GM12878 (cell line): Measurements from ENCODE around the gene ARHGAP21. TPM values are rescaled to one million over a fixed set of nuclear protein-coding genes. Genes with fewer than 3 reads are reported as not detected.

Source experiments
- ATAC-seq: fragments of 200-7000 bp; cut with Tn5 transposase; 3 replicates; pipeline ENCODE4 v1.9.1; 2020; ENCODE audit warnings: mild to moderate bottlenecking, moderate library complexity
- BruUV-seq: library from RNA; stranded (reverse); fragments of 400-500 nt; replicated peaks from 2 replicates; lab custom pipeline; 2021; lab: Mats Ljungman, UMichigan
- CTCF ChIA-PET: fragments of 300-600 bp; sonication (Branson Sonifier 250); formaldehyde crosslinking; extraction: SDS; loops from one replicate; lab custom pipeline; 2021; ENCODE audit warnings: inconsistent platforms; lab: Yijun Ruan, JAX
- POLR2A ChIA-PET: fragments of 350-600 bp; formaldehyde crosslinking; extraction: SDS; loops from one replicate; lab custom pipeline; 2021; ENCODE audit warnings: inconsistent platforms; lab: Charles Lee
- RAD21 ChIA-PET: fragments of 300-600 bp; sonication (Branson Sonifier 250); formaldehyde crosslinking; loops from one replicate; lab custom pipeline; 2023; ENCODE audit warnings: antibody characterized with exemption; ENCODE audit not compliant: unreplicated experiment; lab: Charles Lee
- SMC1A ChIA-PET: fragments of 300-600 bp; sonication (Branson Sonifier 250); formaldehyde crosslinking; loops from one replicate; lab custom pipeline; 2023; ENCODE audit not compliant: unreplicated experiment, uncharacterized antibody; lab: Charles Lee
- DNase-seq: peaks from one replicate; pipeline ENCODE4 v3.0.0-alpha.2; 2011; ENCODE audit warnings: low read depth, low spot score
- FAIRE-seq: peaks from 3 replicates; lab custom pipeline; 2011; peaks lifted over from hg19 to GRCh38; lab: Jason Lieb, UNC
- H2AFZ ChIP-seq: 2 replicates; pipeline ENCODE4 v1.6.0; 2011; ENCODE audit warnings: low read depth, low read length, control low read depth; ENCODE audit not compliant: control insufficient read depth
- H3K27ac ChIP-seq: 2 replicates; pipeline ENCODE4 v1.5.1; 2011; ENCODE audit warnings: control low read depth; ENCODE audit not compliant: control insufficient read depth, insufficient read depth
- H3K27me3 ChIP-seq, 2 experiments: replicated peaks in 1 of 2; 2 replicates each; pipeline versions ENCODE4 v1.6.0 to v1.6.1; 2011; ENCODE audit warnings: low read length in 1 of 2; ENCODE audit not compliant: control insufficient read depth in 2 of 2, insufficient read depth in 2 of 2
- H3K36me3 ChIP-seq, 2 experiments: 2 replicates each; pipeline ENCODE4 v1.5.1; 2011; ENCODE audit warnings: low read length in 1 of 2; ENCODE audit not compliant: control insufficient read depth in 2 of 2, insufficient read depth in 2 of 2
- H3K4me1 ChIP-seq: 2 replicates; pipeline ENCODE4 v1.6.1; 2011; ENCODE audit warnings: mild to moderate bottlenecking, low read length, moderate library complexity, mixed read lengths; ENCODE audit not compliant: control insufficient read depth, insufficient read depth
- H3K4me2 ChIP-seq: 2 replicates; pipeline ENCODE4 v1.6.0; 2011; ENCODE audit warnings: control low read depth; ENCODE audit not compliant: control insufficient read depth, insufficient read depth
- H3K4me3 ChIP-seq: fragments of 200-600 bp; sonication (generic); 2 replicates; pipeline ENCODE4 v1.5.1; 2016
- H3K79me2 ChIP-seq: 2 replicates; pipeline ENCODE4 v1.6.0; 2011; ENCODE audit warnings: low read length; ENCODE audit not compliant: control insufficient read depth, insufficient read depth
- H3K9ac ChIP-seq: 2 replicates; pipeline ENCODE4 v1.8.0; 2011; ENCODE audit warnings: low read length, control low read depth, mixed read lengths; ENCODE audit not compliant: control insufficient read depth, insufficient read depth
- H3K9me3 ChIP-seq: replicated peaks from 3 replicates; pipeline ENCODE4 v1.5.1; 2011; ENCODE audit warnings: mild to moderate bottlenecking, low read length; ENCODE audit not compliant: control insufficient read depth, insufficient read depth
- H4K20me1 ChIP-seq: 2 replicates; pipeline ENCODE4 v1.6.0; 2011; ENCODE audit not compliant: control insufficient read depth, insufficient read depth
- BRCA1 ChIP-seq: IDR thresholded peaks from 2 replicates; pipeline ENCODE4 v1.6.1; 2011; ENCODE audit warnings: low read depth, low read length, improper control_type of control experiment
- CBX5 ChIP-seq: sonication (generic); IDR thresholded peaks from 2 replicates; pipeline ENCODE4 v1.6.1; 2016; ENCODE audit warnings: low read depth, moderate library complexity, mild to moderate bottlenecking, inconsistent platforms
- FOXM1 ChIP-seq: IDR thresholded peaks from 2 replicates; pipeline ENCODE4 v1.6.1; 2012; ENCODE audit warnings: low read depth, mild to moderate bottlenecking, inconsistent platforms, low read length, moderate library complexity
- JUNB ChIP-seq: IDR thresholded peaks from 2 replicates; pipeline ENCODE4 v1.6.1; 2016; ENCODE audit warnings: antibody characterized with exemption, mild to moderate bottlenecking
- KLF5 ChIP-seq: fragments of 450-650 bp; IDR thresholded peaks from 2 replicates; pipeline ENCODE4 v1.6.1; 2014; ENCODE audit warnings: mild to moderate bottlenecking; ENCODE audit not compliant: partially characterized antibody
- NFIC ChIP-seq: IDR thresholded peaks from 2 replicates; pipeline ENCODE4 v1.6.1; 2012; ENCODE audit warnings: low read depth, mild to moderate bottlenecking, inconsistent platforms, low read length, moderate library complexity
- NFYA ChIP-seq: IDR thresholded peaks from 2 replicates; pipeline ENCODE4 v1.6.1; 2011; ENCODE audit warnings: low read depth, mild to moderate bottlenecking, low read length, improper control_type of control experiment, borderline replicate concordance
- RBBP5 ChIP-seq: fragments of 200-600 bp; sonication (generic); conservative IDR thresholded peaks from 2 replicates; pipeline ENCODE4 v1.6.1; 2016
- RELA ChIP-seq: fragments of 450-650 bp; IDR thresholded peaks from 2 replicates; pipeline ENCODE4 v1.8.0; 2014; ENCODE audit warnings: borderline replicate concordance; ENCODE audit not compliant: partially characterized antibody
- RFX5 ChIP-seq: IDR thresholded peaks from 2 replicates; pipeline ENCODE4 v1.6.1; 2011; ENCODE audit warnings: low read depth, low read length, improper control_type of control experiment
- SUZ12 ChIP-seq: fragments of 200-600 bp; sonication (generic); IDR thresholded peaks from one replicate; pipeline ENCODE4 v1.6.1; 2018; ENCODE audit warnings: antibody characterized with exemption, mild to moderate bottlenecking; ENCODE audit not compliant: unreplicated experiment
- TCF3 ChIP-seq: IDR thresholded peaks from 2 replicates; pipeline ENCODE4 v1.6.1; 2012; ENCODE audit warnings: low read depth, mild to moderate bottlenecking, low read length, borderline replicate concordance; ENCODE audit not compliant: insufficient read depth
- WGBS: methylation state at CpG from one replicate; pipeline ENCODE4 v1.1.6; 2016; ENCODE audit warnings: low lambda C conversion rate; ENCODE audit not compliant: insufficient replicate concordance, insufficient coverage; ENCODE audit errors: missing lambda C conversion rate; 5-methylcytosine and 5-hydroxymethylcytosine counted together
- in situ Hi-C: fragments of 300-500 bp; cut with MboI; formaldehyde crosslinking; loops from 9 replicates; pipeline ENCODE4 v1.14.3; 2018; ENCODE audit warnings: mixed read lengths
- intact Hi-C: fragments of 100-400 bp; cut with micrococcal nuclease; formaldehyde crosslinking; loops from one replicate; pipeline ENCODE4 v1.14.2; 2022; ENCODE audit not compliant: unreplicated experiment
- polyA plus RNA-seq, 11 experiments: library from polyadenylated mRNA; depleted of rRNA in 4 of 11; unstranded in 6 of 11; stranded (reverse) in 5 of 11; fragments of >200 nt; fragmentation: Nextera tagmentation in 4 of 11; fragmentation: Illumina TruSeq in 1 of 11; extraction: Ambion mirVana in 4 of 11; extraction: Trizol in 1 of 11; gene quantifications; 1 replicate in 1 of 11; 2 replicates in 10 of 11; pipeline versions ENCODE4 v1.2.1 to v1.2.3, GENCODE V29; 2011 to 2016; ENCODE audit warnings: inconsistent platforms in 2 of 11, missing spikeins in 2 of 11, low read depth in 1 of 11
- total RNA-seq, 4 experiments: library from RNA; depleted of rRNA in 3 of 4; stranded (reverse); fragments of >200 nt in 3 of 4; fragmentation: Illumina TruSeq in 1 of 4; extraction: Trizol in 1 of 4; gene quantifications; 2 replicates each; pipeline versions ENCODE4 v1.2.1 to v1.2.3, GENCODE V29; 2013 to 2021
- TF ChIP-seq, protein P1 (sequence below): fragments of 450-650 bp; IDR thresholded peaks from 2 replicates; pipeline ENCODE4 v1.6.1; 2014; ENCODE audit warnings: mild to moderate bottlenecking
- TF ChIP-seq, protein P2 (sequence below): IDR thresholded peaks from 2 replicates; pipeline ENCODE4 v1.6.1; 2012; ENCODE audit warnings: improper control_type of control experiment, low read depth, low read length; ENCODE audit not compliant: insufficient replicate concordance
- TF ChIP-seq, protein P3 (sequence below): fragments of 450-650 bp; IDR thresholded peaks from 2 replicates; pipeline ENCODE4 v1.6.1; 2017; ENCODE audit warnings: antibody characterized with exemption, mild to moderate bottlenecking, moderate library complexity

Gene ARHGAP21
- total and polyA plus RNA-seq, 10 of the 15 experiments (the other 5 are each of a cell fraction or from before 2014, with no cell fraction given) = 11.7 to 103 (median 37.6) TPM

DNA sequence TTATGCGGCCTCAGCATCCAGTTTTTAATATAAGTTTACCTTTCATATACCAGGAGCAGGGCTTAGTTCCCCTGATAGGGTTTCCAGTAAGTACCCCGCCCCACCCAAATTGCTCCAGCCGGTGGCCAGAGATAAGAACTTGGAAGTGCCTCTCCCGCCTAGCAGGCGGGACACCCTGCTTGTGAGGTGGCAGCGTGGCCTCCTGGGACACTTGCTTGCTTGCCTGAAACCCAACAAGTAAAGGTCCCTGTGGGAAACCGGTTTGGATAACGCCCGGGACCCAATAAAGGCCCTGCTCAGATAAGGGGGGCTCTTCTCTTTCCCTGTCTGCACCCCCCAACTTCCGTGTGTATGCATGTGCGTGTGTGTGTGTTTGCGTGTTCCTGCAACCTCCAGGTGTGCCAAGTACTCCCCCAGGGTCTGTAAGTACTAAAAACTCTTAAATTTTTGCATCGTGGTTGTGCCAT lies 154.3 kb downstream of the ARHGAP21 start:
- H3K4me3 ChIP-seq = no peak overlapping the region
- H3K27me3 ChIP-seq = no peaks in the 10 kb centered on the region
- intact Hi-C loops = no loop called here
- no peaks in the 10 kb centered on the region for H4K20me1 ChIP-seq
- H3K79me2 ChIP-seq = no peaks in the 10 kb centered on the region
- RAD21 ChIA-PET = no interaction called here
- in situ Hi-C loops = no loop called here
- H2AFZ ChIP-seq = no peak overlapping the region
- SMC1A ChIA-PET = no interaction called here
- no peak overlapping the region for H3K27ac ChIP-seq
- no peaks in the 10 kb centered on the region for H3K4me1 ChIP-seq
- FAIRE-seq = no peak
- POLR2A ChIA-PET = no interaction called here
- no peaks in the 10 kb centered on the region for H3K9me3 ChIP-seq
- no peak overlapping the region for H3K9ac ChIP-seq
- ATAC-seq = no peak
- BruUV-seq = no TSS peak
- H3K36me3 ChIP-seq = no peaks in the 10 kb centered on the region
- CTCF ChIA-PET = interaction anchor here (1.3 kb wide), 1 partner anchor 512 kb away, joined by 3 read pairs; no protein-coding TSS in a partner anchor
- no peak overlapping the region for H3K4me2 ChIP-seq
- no peak for DNase-seq
- WGBS = 58% methylated on average over 12 of the region's 13 CpGs
- TF ChIP-seq KLF5 (no peak), FOXM1 (no peak), TCF3 (no peak), NFIC (no peak), NFYA (no peak), JUNB (no peak), RFX5 (no peak), CBX5 (no peak), RELA (no peak), BRCA1 (no peak), SUZ12 (no peak), RBBP5 (no peak)
- TF ChIP-seq, protein P1, sequence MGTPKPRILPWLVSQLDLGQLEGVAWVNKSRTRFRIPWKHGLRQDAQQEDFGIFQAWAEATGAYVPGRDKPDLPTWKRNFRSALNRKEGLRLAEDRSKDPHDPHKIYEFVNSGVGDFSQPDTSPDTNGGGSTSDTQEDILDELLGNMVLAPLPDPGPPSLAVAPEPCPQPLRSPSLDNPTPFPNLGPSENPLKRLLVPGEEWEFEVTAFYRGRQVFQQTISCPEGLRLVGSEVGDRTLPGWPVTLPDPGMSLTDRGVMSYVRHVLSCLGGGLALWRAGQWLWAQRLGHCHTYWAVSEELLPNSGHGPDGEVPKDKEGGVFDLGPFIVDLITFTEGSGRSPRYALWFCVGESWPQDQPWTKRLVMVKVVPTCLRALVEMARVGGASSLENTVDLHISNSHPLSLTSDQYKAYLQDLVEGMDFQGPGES = no peak
- TF ChIP-seq, protein P2, sequence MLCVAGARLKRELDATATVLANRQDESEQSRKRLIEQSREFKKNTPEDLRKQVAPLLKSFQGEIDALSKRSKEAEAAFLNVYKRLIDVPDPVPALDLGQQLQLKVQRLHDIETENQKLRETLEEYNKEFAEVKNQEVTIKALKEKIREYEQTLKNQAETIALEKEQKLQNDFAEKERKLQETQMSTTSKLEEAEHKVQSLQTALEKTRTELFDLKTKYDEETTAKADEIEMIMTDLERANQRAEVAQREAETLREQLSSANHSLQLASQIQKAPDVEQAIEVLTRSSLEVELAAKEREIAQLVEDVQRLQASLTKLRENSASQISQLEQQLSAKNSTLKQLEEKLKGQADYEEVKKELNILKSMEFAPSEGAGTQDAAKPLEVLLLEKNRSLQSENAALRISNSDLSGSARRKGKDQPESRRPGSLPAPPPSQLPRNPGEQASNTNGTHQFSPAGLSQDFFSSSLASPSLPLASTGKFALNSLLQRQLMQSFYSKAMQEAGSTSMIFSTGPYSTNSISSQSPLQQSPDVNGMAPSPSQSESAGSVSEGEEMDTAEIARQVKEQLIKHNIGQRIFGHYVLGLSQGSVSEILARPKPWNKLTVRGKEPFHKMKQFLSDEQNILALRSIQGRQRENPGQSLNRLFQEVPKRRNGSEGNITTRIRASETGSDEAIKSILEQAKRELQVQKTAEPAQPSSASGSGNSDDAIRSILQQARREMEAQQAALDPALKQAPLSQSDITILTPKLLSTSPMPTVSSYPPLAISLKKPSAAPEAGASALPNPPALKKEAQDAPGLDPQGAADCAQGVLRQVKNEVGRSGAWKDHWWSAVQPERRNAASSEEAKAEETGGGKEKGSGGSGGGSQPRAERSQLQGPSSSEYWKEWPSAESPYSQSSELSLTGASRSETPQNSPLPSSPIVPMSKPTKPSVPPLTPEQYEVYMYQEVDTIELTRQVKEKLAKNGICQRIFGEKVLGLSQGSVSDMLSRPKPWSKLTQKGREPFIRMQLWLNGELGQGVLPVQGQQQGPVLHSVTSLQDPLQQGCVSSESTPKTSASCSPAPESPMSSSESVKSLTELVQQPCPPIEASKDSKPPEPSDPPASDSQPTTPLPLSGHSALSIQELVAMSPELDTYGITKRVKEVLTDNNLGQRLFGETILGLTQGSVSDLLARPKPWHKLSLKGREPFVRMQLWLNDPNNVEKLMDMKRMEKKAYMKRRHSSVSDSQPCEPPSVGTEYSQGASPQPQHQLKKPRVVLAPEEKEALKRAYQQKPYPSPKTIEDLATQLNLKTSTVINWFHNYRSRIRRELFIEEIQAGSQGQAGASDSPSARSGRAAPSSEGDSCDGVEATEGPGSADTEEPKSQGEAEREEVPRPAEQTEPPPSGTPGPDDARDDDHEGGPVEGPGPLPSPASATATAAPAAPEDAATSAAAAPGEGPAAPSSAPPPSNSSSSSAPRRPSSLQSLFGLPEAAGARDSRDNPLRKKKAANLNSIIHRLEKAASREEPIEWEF = no peak
- TF ChIP-seq, protein P3, sequence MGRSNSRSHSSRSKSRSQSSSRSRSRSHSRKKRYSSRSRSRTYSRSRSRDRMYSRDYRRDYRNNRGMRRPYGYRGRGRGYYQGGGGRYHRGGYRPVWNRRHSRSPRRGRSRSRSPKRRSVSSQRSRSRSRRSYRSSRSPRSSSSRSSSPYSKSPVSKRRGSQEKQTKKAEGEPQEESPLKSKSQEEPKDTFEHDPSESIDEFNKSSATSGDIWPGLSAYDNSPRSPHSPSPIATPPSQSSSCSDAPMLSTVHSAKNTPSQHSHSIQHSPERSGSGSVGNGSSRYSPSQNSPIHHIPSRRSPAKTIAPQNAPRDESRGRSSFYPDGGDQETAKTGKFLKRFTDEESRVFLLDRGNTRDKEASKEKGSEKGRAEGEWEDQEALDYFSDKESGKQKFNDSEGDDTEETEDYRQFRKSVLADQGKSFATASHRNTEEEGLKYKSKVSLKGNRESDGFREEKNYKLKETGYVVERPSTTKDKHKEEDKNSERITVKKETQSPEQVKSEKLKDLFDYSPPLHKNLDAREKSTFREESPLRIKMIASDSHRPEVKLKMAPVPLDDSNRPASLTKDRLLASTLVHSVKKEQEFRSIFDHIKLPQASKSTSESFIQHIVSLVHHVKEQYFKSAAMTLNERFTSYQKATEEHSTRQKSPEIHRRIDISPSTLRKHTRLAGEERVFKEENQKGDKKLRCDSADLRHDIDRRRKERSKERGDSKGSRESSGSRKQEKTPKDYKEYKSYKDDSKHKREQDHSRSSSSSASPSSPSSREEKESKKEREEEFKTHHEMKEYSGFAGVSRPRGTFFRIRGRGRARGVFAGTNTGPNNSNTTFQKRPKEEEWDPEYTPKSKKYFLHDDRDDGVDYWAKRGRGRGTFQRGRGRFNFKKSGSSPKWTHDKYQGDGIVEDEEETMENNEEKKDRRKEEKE = no peak
